H9 (cell line): ENCODE measurements around the gene NDUFAF4. TPM values are rescaled to one million over a fixed set of nuclear protein-coding genes. Genes with fewer than 3 reads are reported as not detected.

Experiments used
- DNase-seq: peaks from one replicate; pipeline ENCODE4 v3.0.0-alpha.2; 2017
- H2AFZ ChIP-seq: one replicate; pipeline ENCODE4 v1.6.1; 2013; ENCODE audit warnings: mild to moderate bottlenecking, low read length, control low read depth, moderate library complexity
- H2AK5ac ChIP-seq: 2 replicates; pipeline ENCODE4 v1.6.1; 2013; ENCODE audit warnings: low read length, control low read depth, mixed read lengths; ENCODE audit not compliant: insufficient read length
- H2BK120ac ChIP-seq: one replicate; pipeline ENCODE4 v1.6.1; 2013; ENCODE audit warnings: low read depth, mild to moderate bottlenecking, low read length, control low read depth, inconsistent platforms; ENCODE audit not compliant: poor library complexity, severe bottlenecking
- H2BK12ac ChIP-seq: 2 replicates; pipeline ENCODE4 v1.6.1; 2013; ENCODE audit warnings: low read length, control low read depth, mixed read lengths, low read depth; ENCODE audit not compliant: insufficient read length
- H2BK15ac ChIP-seq: 2 replicates; pipeline ENCODE4 v1.6.1; 2013; ENCODE audit warnings: low read depth, low read length, control low read depth
- H2BK20ac ChIP-seq: one replicate; pipeline ENCODE4 v1.6.1; 2013; ENCODE audit warnings: low read depth, mild to moderate bottlenecking, low read length, control low read depth, inconsistent platforms; ENCODE audit not compliant: poor library complexity, severe bottlenecking
- H2BK5ac ChIP-seq: 2 replicates; pipeline ENCODE4 v1.6.1; 2013; ENCODE audit warnings: low read length, control low read depth, mixed read lengths; ENCODE audit not compliant: insufficient read length
- H3K14ac ChIP-seq: 2 replicates; pipeline ENCODE4 v1.6.1; 2013; ENCODE audit warnings: low read length, control low read depth; ENCODE audit not compliant: insufficient read depth
- H3K18ac ChIP-seq: 2 replicates; pipeline ENCODE4 v1.6.1; 2013; ENCODE audit warnings: low read depth, mild to moderate bottlenecking, mixed read lengths, low read length, control low read depth; ENCODE audit not compliant: insufficient read length
- H3K23ac ChIP-seq: 2 replicates; pipeline ENCODE4 v1.6.1; 2013; ENCODE audit warnings: low read length, control low read depth, mixed read lengths, low read depth; ENCODE audit not compliant: insufficient read length
- H3K23me2 ChIP-seq: 2 replicates; pipeline ENCODE4 v1.6.1; 2013; ENCODE audit warnings: low read depth, mild to moderate bottlenecking, mixed read lengths, low read length, control low read depth; ENCODE audit not compliant: insufficient read length, poor library complexity, severe bottlenecking
- H3K27ac ChIP-seq: 2 replicates; pipeline ENCODE4 v1.5.1; 2013; ENCODE audit warnings: low read length, control low read depth, mixed read lengths, low read depth; ENCODE audit not compliant: insufficient read length
- H3K27me3 ChIP-seq: 2 replicates; pipeline ENCODE4 v1.6.1; 2013; ENCODE audit warnings: low read length, control low read depth, inconsistent platforms; ENCODE audit not compliant: insufficient read depth
- H3K4ac ChIP-seq: 2 replicates; pipeline ENCODE4 v1.6.1; 2013; ENCODE audit warnings: low read depth, mild to moderate bottlenecking, control low read depth, inconsistent platforms, low read length, moderate library complexity
- H3K4me1 ChIP-seq: 2 replicates; pipeline ENCODE4 v1.6.1; 2013; ENCODE audit warnings: low read length, control low read depth, inconsistent platforms; ENCODE audit not compliant: insufficient read depth
- H3K4me2 ChIP-seq: 2 replicates; pipeline ENCODE4 v1.6.1; 2013; ENCODE audit warnings: low read length, control low read depth, mixed read lengths; ENCODE audit not compliant: insufficient read length, insufficient read depth
- H3K56ac ChIP-seq: 2 replicates; pipeline ENCODE4 v1.6.1; 2013; ENCODE audit warnings: low read depth, mild to moderate bottlenecking, mixed read lengths, low read length, control low read depth; ENCODE audit not compliant: insufficient read length
- H3K79me1 ChIP-seq: 2 replicates; pipeline ENCODE4 v1.6.1; 2013; ENCODE audit warnings: low read depth, mild to moderate bottlenecking, moderate library complexity, low read length, control low read depth, inconsistent platforms; ENCODE audit not compliant: insufficient read depth, poor library complexity, severe bottlenecking
- H3K79me2 ChIP-seq: 2 replicates; pipeline ENCODE4 v1.6.1; 2013; ENCODE audit warnings: low read length, control low read depth, inconsistent platforms; ENCODE audit not compliant: insufficient read depth
- H3K9ac ChIP-seq: 2 replicates; pipeline ENCODE4 v1.6.1; 2013; ENCODE audit warnings: low read length, control low read depth, mixed read lengths; ENCODE audit not compliant: insufficient read length; ENCODE audit errors: extremely low read depth
- H3K9me3 ChIP-seq: one replicate; pipeline ENCODE4 v1.6.1; 2013; ENCODE audit warnings: low read depth, low read length, inconsistent platforms; ENCODE audit not compliant: control insufficient read depth
- H3T11ph ChIP-seq: one replicate; pipeline ENCODE4 v1.6.1; 2013; ENCODE audit warnings: mild to moderate bottlenecking, low read length, control low read depth, inconsistent platforms
- H4K20me1 ChIP-seq: one replicate; pipeline ENCODE4 v1.6.1; 2013; ENCODE audit not compliant: control insufficient read depth, insufficient read length, insufficient read depth
- H4K5ac ChIP-seq: 2 replicates; pipeline ENCODE4 v1.6.1; 2013; ENCODE audit warnings: low read depth, mild to moderate bottlenecking, mixed read lengths, low read length, control low read depth; ENCODE audit not compliant: insufficient read length
- H4K8ac ChIP-seq: replicated peaks from 2 replicates; pipeline ENCODE4 v1.6.1; 2013; ENCODE audit warnings: low read length, control low read depth, mixed read lengths, low read depth; ENCODE audit not compliant: insufficient read length
- H4K91ac ChIP-seq: 2 replicates; pipeline ENCODE4 v1.6.1; 2013; ENCODE audit warnings: low read depth, mild to moderate bottlenecking, moderate library complexity, mixed read lengths, low read length, control low read depth; ENCODE audit not compliant: insufficient read length
- H3K27ac Mint-ChIP-seq, 3 experiments: 2 replicates in 2 of 3; 3 replicates in 1 of 3; pipeline ENCODE4 v1.8.0; 2020 to 2021; ENCODE audit warnings: mixed read lengths in 3 of 3, mild to moderate bottlenecking in 1 of 3, moderate library complexity in 1 of 3
- H3K27me3 Mint-ChIP-seq: 2 replicates; pipeline ENCODE4 v1.8.0; 2021; ENCODE audit warnings: low read depth, mild to moderate bottlenecking, moderate library complexity, mixed read lengths
- H3K36me3 Mint-ChIP-seq, 3 experiments: 2 replicates in 2 of 3; 3 replicates in 1 of 3; pipeline ENCODE4 v1.8.0; 2020 to 2021; ENCODE audit warnings: low read depth in 3 of 3, mixed read lengths in 3 of 3; ENCODE audit not compliant: insufficient read depth in 1 of 3
- H3K4me1 Mint-ChIP-seq, 2 experiments: 2 replicates each; pipeline ENCODE4 v1.8.0; 2020; ENCODE audit warnings: mixed read lengths in 2 of 2
- H3K4me3 Mint-ChIP-seq, 2 experiments: 2 replicates in 1 of 2; 3 replicates in 1 of 2; pipeline ENCODE4 v1.8.0; 2020 to 2021; ENCODE audit warnings: mild to moderate bottlenecking in 2 of 2, mixed read lengths in 2 of 2, moderate library complexity in 1 of 2
- H3K9me3 Mint-ChIP-seq, 2 experiments: 2 replicates in 1 of 2; 3 replicates in 1 of 2; pipeline ENCODE4 v1.8.0; 2020; ENCODE audit warnings: mild to moderate bottlenecking in 2 of 2, mixed read lengths in 2 of 2, moderate library complexity in 1 of 2
- CTCF ChIP-seq: fragments of 200-600 bp; sonication (generic); conservative IDR thresholded peaks from 3 replicates; pipeline ENCODE4 v1.8.0; 2021; ENCODE audit warnings: antibody characterized with exemption, mild to moderate bottlenecking
- total RNA-seq: library from RNA; stranded (reverse); gene quantifications from 2 replicates; pipeline ENCODE4 v1.2.1, GENCODE V29; 2021

NDUFAF4 gene
- total RNA-seq, 1 experiment from 2014 or later: 86.6 TPM

DNA sequence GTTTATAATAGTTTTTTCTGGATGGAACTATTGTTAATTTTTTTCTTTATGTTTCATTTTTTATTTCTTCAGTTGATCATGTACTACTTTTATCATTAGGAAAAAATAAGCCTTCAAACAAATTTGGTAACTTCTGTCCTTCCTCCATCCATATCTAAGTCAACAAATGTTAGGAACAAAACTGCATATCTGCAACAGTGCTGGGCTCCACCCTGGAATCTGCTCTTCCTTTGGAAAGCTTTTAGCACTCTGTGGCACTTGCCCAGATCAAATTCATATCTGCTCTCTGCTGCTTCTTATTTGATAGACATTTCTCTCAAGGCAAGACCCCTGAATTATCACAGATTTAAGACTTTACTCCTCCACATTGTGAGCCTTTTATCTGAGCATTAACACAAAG is 36.1 kb downstream of the NDUFAF4 start:
- Histone ChIP-seq H2BK20ac (no peak overlapping the region), H3K9ac (no peak overlapping the region), H3K4me1 (no peaks in the 10 kb centered on the region), H2BK15ac (no peak overlapping the region), H4K91ac (no peak overlapping the region), H3K4me2 (no peak overlapping the region), H3K23me2 (no peaks in the 10 kb centered on the region), H3K56ac (no peak overlapping the region), H4K8ac (no peak overlapping the region), H3K18ac (no peak overlapping the region), H2AK5ac (no peak overlapping the region), H3K14ac (no peak overlapping the region), H3K27me3 (no peaks in the 10 kb centered on the region), H2BK5ac (no peak overlapping the region), H2AFZ (no peak overlapping the region), H3K9me3 (no peaks in the 10 kb centered on the region), H3K79me2 (no peaks in the 10 kb centered on the region), H3T11ph (no peak overlapping the region), H3K23ac (no peak overlapping the region), H2BK120ac (no peak overlapping the region), H3K79me1 (no peaks in the 10 kb centered on the region), H3K4ac (no peak overlapping the region), H3K27ac (no peak overlapping the region), H4K20me1 (no peaks in the 10 kb centered on the region), H2BK12ac (no peak overlapping the region), H4K5ac (no peak overlapping the region)
- TF ChIP-seq CTCF: no peak
- Mint-ChIP-seq H3K4me1 (peaks cover 2 to 6% of the 10 kb centered on the region in 2 experiments; a peak in 1 of 4 replicates), H3K36me3 (peaks cover 5 to 17% (median 16%) of the 10 kb centered on the region in 3 experiments; a peak in 5 of 7 replicates), H3K9me3 (peaks cover 14 to 19% of the 10 kb centered on the region in 2 experiments), H3K4me3 (no peak overlapping the region), H3K27ac (no peak overlapping the region), H3K27me3 (no peaks in the 10 kb centered on the region)
- DNase-seq: no peak
